ENCODE results near the gene ATAD3B. TPM values are rescaled to one million over a fixed set of nuclear protein-coding genes. Genes with fewer than 3 reads are reported as not detected.

Gene ATAD3B
- total RNA-seq, 1 experiment from 2014 or later = 68.9 TPM

GRCh38 chr1:1431845-1432273 lies 39.7 kb upstream of the ATAD3B start:
- no peak overlapping the region for H3K27ac ChIP-seq (ENCODE audit: low read depth, low read length, poor library complexity, severe bottlenecking)
- intact Hi-C loops (cut with micrococcal nuclease; ENCODE audit: unreplicated experiment) = no loop called here
- H3K36me3 ChIP-seq (ENCODE audit: insufficient read depth, low read length, poor library complexity, severe bottlenecking) = no peaks in the 10 kb centered on the region
- DNase-seq (ENCODE audit: low spot score) = no peak
- POLR2A ChIA-PET (ENCODE audit: low non-redundant PET) = no interaction called here
- no peaks in the 10 kb centered on the region for H3K9me3 ChIP-seq (ENCODE audit: low read depth, low read length, poor library complexity, severe bottlenecking)
- peaks cover 11% of the 10 kb centered on the region for H3K4me1 ChIP-seq (ENCODE audit: insufficient read depth, low read length, poor library complexity, severe bottlenecking)
- H3K27me3 ChIP-seq (replicated peaks; ENCODE audit: insufficient read depth, low read depth, low read length, poor library complexity) = no peaks in the 10 kb centered on the region
- H3K4me3 ChIP-seq (ENCODE audit: low read depth, low read length, poor library complexity, severe bottlenecking) = no peak overlapping the region
- no TSS peak for BruUV-seq (replicated peaks)
- CTCF ChIA-PET = no interaction called here
- TF ChIP-seq CTCF (conservative IDR thresholded peaks at IDR 0.05; ENCODE audit: low read depth, low read length) = no peak

- H3K4me3 ChIP-seq (ENCODE audit: low read depth, low read length, poor library complexity, severe bottlenecking) = no peak overlapping the region
- no peaks in the 10 kb centered on the region for H3K36me3 ChIP-seq (ENCODE audit: insufficient read depth, low read length, poor library complexity, severe bottlenecking)
- ChIA-PET POLR2A (ENCODE audit: low non-redundant PET) (no interaction called here), CTCF (no interaction called here)
- H3K27me3 ChIP-seq (replicated peaks; ENCODE audit: insufficient read depth, low read depth, low read length, poor library complexity) = no peaks in the 10 kb centered on the region
- H3K9me3 ChIP-seq (ENCODE audit: low read depth, low read length, poor library complexity, severe bottlenecking) = no peaks in the 10 kb centered on the region
- intact Hi-C loops (cut with micrococcal nuclease; ENCODE audit: unreplicated experiment) = no loop called here
- H3K27ac ChIP-seq (ENCODE audit: low read depth, low read length, poor library complexity, severe bottlenecking) = no peak overlapping the region
- BruUV-seq (replicated peaks) = no TSS peak
- no peak for TF ChIP-seq EZH2 (IDR thresholded peaks at IDR 0.05; ENCODE audit: borderline replicate concordance, low read depth, low read length, poor library complexity, severe bottlenecking)
- no peak for TF ChIP-seq CTCF (conservative IDR thresholded peaks at IDR 0.05; ENCODE audit: low read depth, low read length)
- no peak for DNase-seq (ENCODE audit: low spot score)
- peaks cover 11% of the 10 kb centered on the region for H3K4me1 ChIP-seq (ENCODE audit: insufficient read depth, low read length, poor library complexity, severe bottlenecking)
Observed at GRCh38 chr1:1432274-1432950, 39.2 kb upstream of the ATAD3B start.

GRCh38 chr1:1432951-1433803 lies 38.4 kb upstream of the ATAD3B start:
- Histone ChIP-seq H3K9me3 (ENCODE audit: low read depth, low read length, poor library complexity, severe bottlenecking) (no peaks in the 10 kb centered on the region), H3K27ac (ENCODE audit: low read depth, low read length, poor library complexity, severe bottlenecking) (no peak overlapping the region), H3K4me1 (ENCODE audit: insufficient read depth, low read length, poor library complexity, severe bottlenecking) (peaks cover 11% of the 10 kb centered on the region), H3K27me3 (replicated peaks; ENCODE audit: insufficient read depth, low read depth, low read length, poor library complexity) (no peaks in the 10 kb centered on the region), H3K36me3 (ENCODE audit: insufficient read depth, low read length, poor library complexity, severe bottlenecking) (no peaks in the 10 kb centered on the region), H3K4me3 (ENCODE audit: low read depth, low read length, poor library complexity, severe bottlenecking) (no peak overlapping the region)
- intact Hi-C loops (cut with micrococcal nuclease; ENCODE audit: unreplicated experiment) = no loop called here
- no TSS peak for BruUV-seq (replicated peaks)
- ChIA-PET POLR2A (ENCODE audit: low non-redundant PET) (no interaction called here), CTCF (no interaction called here)
- DNase-seq (ENCODE audit: low spot score) = no peak
- TF ChIP-seq EZH2 (IDR thresholded peaks at IDR 0.05; ENCODE audit: borderline replicate concordance, low read depth, low read length, poor library complexity, severe bottlenecking) = no peak
- no peak for TF ChIP-seq CTCF (conservative IDR thresholded peaks at IDR 0.05; ENCODE audit: low read depth, low read length)

Measured in A673 (cell line).